GM18907 (cell line): ENCODE results near the gene ZSCAN5A.
"Not testable (repeated sequence)": the region's sequence is repeated elsewhere in the genome, so short reads cannot be mapped to it uniquely, and the experiment has no call there.

Experiments used
- ATAC-seq: cut with Tn5 transposase; IDR thresholded peaks from one replicate; pipeline ENCODE4 v1.9.1; 2021; ENCODE audit warnings: mild to moderate bottlenecking, moderate library complexity; ENCODE audit not compliant: unreplicated experiment

Gene ZSCAN5A

DNA sequence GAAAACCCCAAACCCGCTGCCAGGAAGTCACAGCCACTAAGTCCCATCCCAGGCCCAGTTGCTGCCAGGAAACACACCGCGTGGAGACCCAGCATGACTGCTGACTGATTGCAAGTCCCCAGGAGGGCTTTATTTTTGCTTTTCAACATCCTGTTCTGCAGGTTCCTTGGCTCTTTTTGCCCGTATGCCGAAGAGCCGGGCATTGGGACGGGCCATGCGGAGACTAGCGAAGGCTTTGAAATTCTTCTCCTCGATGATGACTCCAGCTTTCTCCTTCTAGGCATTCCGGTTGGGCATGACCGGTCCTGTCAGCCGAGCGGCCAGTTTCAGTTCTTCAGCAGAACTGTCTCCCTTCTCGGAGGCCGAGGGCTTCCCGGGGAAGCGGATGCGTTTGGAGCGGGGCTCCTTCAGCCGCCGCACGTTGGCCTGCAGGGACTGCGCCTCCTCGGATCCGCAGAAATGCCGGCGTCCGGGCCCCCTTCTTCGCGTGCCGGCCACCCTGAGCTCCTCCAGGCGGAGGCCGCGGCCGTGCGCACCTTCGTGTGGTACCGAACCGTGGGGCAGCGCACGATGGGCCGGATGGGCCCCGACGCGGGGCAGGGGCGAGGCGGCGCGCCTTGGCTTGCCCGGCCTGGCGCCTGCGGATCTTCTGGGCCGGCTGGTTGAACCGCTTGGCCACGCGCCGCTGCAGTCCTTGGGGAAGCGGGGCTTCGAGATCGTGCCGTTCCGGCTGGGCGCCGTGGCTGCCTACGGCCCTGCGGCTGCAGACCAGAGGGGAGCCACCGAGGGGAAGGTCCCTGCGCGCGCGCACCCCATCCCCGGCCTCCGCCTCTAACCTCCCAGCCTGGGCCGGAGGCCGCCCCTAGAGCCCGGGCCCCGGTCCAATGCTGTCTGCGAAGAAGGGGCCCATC is 97.3 kb downstream of the ZSCAN5A start:
- ATAC-seq = no peak

DNA sequence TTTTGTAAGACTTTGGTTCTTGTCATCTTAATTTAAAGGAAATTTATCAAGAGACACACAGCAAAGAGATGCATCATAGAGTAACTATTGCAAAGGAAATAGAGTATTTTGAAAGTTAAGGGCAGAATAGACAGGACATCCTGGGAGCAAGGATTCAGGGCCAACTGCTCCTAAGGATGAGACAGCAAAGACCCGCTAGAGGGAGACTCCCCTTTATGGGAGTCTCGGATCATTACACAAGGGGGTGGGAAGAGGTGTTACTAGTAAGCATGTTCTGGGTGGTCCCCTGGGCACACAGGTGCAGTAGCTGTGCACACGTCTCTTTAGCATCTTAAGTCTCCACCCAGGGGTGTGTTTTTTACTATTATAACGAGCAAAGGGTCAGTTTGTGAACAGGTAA is 102.9 kb downstream of the ZSCAN5A start:
- no peak for ATAC-seq

DNA sequence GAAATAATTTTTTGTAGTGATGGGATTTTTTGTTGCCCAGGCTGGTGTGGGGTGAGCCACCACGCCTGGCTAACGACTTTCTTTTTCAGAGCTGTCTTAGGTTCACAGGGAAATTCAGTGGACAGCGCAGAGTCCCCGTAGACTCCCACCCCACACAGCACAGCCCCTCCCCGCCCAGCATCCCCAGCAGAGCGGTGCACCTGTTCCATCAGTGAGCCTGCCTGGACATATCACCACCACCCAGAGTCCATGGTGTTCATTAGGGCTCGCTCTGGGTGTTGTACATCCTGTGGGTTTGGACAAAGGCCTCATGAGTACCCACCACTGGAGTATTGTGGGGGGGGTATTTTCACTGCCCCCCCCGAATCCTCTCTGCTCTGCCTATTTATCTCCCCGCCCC is 104.6 kb downstream of the ZSCAN5A start:
- not testable (repeated sequence) for ATAC-seq

DNA sequence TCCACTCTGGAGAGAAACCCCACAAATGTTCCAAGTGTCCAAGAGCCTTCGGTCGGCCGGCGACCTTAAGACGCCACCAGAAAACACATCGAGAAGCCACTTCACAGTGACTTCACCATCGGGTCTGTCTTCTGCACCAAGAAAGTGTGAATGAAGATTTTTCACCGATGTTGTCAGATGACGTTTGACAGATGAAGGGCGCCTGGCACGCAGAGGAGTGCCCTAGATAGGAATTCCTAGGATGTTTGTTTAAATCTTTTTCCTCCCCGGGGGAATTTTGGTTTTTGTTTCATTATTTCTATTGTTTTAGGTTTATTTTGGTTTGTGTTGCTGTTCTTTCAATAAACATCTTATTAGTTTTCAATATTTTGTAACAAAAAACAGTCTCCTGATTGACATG is 105.5 kb downstream of the ZSCAN5A start:
- no peak for ATAC-seq

DNA sequence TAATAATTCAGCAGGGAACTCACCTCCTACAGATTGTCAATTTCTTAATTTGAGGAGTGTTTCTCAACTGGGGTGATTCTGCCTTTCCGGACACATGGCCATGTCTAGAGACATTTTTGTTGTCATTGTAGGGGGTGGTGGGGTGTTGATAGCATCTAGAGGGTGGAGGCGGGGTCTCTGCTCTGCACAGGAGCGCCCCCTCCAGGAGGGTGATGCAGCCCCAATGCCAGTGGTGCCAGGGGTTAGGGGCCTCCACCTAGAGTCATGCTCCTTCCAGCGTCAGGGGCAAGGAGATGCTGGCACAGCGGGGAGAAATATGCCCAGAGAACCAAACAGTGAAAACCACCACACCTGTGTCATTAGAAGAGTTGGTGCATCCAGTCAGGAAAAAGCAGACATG is 107.1 kb downstream of the ZSCAN5A start:
- ATAC-seq = not testable (repeated sequence)

DNA sequence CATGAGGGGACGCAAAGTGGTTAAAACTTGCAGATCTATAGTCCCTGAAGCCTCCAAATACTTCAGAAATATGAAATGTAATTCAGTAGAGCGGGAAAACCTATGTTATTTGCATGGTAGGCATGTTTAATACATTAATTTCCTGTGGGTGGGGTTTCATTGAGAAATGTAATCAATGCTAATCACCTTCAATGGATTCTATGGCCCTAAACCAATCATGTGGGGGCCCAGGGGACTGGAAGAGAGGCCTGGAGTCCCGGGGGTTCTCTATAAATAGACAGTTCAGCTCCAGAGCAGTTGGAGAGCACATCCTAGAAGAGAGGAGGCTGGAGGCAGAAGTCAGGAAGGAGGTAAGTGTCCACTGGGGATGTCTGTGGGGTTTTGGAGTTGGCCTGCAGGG is 112.7 kb downstream of the ZSCAN5A start, which contains the start of gene ZSCAN5C:
ZSCAN5C (plus strand) TSS at position 301 of the 400 bp plus-strand sequence. CDS start 3,641 bp downstream, outside the sequence.
- ATAC-seq = no peak

DNA sequence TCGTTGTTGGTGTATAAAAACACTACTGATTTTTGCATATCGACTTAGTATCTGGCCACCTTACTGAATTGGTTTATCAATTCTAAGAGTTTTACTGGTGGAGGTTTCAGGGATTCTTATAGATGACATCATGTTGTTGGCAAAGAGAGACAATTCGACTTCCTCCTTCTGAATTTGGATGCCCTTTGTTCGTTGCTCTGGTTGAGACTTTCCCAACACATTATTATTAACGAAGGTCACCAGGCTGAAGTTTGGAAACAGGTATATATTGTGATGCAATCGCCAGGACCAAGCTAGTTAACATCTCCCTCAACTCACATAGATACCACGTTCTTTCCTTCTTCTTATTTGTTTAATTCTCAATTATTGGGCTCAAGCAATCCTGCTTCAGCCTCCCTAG is 115.0 kb downstream of the ZSCAN5A start:
- no peak for ATAC-seq

DNA sequence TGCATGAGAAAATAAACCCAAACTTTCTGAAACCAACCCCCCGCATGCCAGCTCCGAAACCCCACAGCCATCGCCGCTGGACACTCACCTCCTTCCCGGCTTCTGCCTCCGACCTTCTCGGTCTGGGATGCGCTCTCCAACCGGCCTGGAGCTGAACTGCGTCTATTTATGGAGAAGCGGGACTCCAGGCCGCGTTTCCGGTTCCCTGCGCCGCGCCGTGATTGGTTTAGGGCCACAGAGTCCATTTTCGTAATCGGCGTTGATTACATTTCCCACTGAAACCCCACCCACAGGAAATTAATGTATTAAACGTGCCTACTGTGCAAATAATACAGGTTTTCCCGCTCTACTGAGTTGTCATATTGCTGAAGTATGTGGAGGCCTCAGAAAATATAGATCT is 117.0 kb downstream of the ZSCAN5A start, which contains the start of gene ZSCAN5B:
ZSCAN5B (minus strand) TSS at position 138 of the 400 bp plus-strand sequence. CDS start 4,731 bp downstream, outside the sequence.
- ATAC-seq = not testable (repeated sequence)

DNA sequence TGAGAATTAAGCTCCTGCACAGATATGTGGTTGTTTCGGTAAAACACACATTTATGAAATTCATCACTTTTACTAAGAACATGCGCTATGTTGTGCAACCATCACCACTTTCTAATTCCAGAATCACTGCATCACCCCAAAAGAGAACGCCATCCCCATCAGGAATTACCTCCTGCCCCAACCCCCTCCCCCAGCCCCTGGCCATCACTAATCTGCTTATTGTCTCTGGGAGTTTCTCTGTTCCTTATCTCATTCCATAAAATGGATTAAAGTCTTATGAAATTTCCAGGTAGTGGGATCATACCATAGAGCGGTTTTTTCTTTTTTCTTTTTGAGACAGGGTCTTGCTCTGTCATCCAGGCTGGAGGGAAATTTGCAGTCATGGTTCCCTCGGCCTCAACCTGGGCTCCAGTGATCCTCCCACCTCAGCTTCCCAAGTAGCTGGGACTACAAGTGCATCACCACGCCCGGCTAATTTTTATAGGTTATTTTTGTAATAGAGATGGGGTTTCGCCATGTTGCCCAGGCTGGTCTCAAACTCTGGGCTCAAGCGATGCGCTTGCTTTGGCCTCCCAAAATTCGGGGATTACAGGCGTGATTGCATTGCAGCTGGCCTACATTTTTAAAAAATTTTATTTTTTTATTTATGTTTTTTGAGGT is 120.5 kb downstream of the ZSCAN5A start:
- no peak for ATAC-seq

DNA sequence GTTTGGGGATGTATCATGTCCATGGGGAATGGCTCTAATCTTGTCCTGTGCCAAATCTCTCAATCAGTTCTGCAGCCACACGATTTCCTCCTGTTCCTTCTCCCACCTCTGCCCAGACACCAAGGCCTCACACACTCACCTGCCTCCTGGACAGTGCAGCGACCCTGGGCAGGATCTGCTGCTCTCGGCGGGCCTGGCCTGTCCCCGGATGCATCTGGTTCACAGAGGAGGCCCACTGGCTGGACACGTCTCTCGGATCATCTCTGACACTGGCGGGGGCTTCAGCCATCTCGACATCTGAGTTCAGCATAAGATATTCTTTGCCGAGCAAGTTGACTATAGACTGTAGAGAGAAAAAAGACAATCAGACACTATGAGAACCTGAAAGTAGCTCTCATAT is 122.9 kb downstream of the ZSCAN5A start:
- ATAC-seq = no peak

DNA sequence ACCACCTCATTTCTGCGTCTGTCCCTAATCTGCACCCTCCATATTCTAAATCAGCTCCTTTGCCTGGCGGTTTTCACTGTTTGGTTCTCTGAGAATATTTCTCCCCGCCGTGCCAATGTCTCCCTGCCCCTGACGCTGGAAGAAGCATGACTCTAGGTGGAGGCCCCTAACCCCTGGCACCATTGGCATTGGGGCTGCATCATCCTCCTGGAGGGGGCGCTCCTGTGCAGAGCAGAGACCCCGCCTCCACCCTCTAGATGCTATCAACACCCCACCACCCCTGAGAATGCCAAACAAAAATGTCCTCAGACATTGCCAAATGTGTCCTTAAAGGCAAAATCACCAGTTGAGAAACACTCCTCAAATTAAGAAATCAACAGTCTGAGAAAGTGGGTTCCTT is 123.5 kb downstream of the ZSCAN5A start:
- no peak for ATAC-seq

DNA sequence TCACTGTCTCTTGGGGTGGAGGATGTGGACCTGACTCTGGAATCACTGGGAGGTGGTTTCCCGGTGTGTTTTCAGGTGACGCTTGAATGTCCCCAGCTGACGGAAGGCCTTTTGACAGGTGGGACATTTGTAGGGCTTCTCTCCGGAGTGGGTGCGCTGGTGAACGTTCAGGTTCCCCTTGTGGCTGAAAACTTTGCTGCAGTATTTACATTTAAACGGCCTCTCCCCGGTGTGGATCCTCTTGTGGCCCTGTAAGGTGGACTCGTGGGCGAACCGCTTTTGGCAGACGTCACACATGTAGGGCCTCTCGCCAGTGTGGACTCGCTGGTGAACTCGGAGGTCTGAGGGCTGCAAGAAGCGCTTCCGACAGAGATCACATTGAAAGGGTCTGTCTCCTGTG is 124.9 kb downstream of the ZSCAN5A start:
- ATAC-seq = no peak

DNA sequence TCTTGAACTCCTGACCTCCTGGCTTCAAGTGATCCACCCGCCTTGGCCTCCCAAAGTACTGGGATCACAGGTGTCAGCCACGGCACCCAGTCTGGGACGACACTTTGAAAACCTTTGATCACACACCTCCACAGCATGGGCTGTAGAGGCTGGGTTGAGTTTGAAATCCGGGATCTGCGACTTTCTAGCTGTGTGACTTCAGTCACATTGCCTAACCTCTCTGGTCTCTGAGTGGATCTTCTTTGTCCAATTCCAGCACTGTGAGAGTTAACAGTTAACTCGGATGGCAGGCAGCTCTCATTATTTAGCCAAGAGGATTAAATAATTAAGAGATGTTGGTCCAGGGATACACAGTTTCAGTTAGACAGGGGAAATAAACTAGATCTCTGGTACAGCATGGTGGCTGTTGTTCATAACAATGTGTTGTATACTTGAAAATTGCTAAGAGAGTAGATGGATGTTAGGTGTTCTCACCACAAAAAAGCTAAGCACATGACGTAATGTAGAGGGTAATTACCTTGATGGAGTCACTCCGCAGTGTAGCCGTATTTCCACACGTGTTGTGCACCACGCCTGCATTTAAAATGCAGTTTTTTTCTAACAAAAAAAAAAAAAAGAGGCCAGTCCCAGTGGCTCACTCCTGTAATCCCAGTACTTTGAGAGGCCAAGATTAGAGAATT is 136.9 kb downstream of the ZSCAN5A start:
- no peak for ATAC-seq

DNA sequence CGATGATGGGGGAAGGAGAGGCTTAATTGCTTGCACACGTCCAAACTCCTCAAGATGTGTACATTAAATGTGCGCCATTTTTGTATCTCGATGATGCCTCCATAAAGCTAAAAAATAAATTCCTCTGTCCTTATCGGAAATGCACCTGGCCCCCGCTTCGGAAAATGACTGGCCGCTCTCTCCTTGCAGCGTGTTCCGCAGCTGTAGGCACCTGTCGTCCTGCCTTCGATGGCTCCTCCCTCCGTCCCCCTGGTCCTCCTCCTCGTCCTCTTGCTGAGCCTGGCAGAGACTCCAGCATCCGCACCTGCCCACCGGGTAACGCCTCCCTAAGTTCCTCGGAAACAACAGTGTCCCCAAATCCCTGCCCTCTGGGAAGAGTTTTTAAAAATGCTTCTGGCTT is 137.8 kb downstream of the ZSCAN5A start:
- no peak for ATAC-seq

DNA sequence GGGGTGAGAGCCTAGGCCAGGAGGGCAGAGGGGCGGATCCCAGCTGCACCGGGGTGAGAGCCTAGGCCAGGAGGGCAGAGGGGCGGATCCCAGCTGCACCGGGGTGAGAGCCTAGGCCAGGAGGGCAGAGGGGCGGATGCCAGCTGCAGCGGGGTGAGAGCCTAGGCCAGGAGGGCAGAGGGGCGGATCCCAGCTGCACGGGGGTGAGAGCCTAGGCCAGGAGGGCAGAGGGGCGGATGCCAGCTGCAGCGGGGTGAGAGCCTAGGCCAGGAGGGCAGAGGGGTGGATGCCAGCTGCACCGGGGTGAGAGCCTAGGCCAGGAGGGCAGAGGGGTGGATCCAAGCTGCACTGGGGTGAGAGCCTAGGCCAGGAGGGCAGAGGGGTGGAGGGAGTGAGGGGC is 138.3 kb downstream of the ZSCAN5A start:
- not testable (repeated sequence) for ATAC-seq

DNA sequence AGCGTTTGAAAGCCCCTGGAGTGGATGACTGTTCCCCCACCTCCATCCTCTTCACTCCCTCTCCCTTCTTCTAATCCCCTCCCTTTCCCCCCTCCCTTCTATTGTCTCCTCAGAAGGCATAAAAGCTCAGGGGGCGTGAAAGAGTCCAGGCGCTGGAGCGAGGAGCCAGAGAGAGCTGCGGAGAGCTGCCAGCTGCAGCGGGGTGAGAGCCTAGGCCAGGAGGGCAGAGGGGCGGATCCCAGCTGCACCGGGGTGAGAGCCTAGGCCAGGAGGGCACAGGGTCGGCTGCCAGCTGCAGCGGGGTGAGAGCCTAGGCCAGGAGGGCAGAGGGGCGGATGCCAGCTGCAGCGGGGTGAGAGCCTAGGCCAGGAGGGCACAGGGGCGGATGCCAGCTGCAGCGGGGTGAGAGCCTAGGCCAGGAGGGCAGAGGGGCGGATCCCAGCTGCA is 138.8 kb downstream of the ZSCAN5A start, which contains the start of gene GALP:
GALP (plus strand) TSS at position 148 of the 447 bp plus-strand sequence. CDS start 1,101 bp downstream, outside the sequence.
- ATAC-seq = not testable (repeated sequence)

DNA sequence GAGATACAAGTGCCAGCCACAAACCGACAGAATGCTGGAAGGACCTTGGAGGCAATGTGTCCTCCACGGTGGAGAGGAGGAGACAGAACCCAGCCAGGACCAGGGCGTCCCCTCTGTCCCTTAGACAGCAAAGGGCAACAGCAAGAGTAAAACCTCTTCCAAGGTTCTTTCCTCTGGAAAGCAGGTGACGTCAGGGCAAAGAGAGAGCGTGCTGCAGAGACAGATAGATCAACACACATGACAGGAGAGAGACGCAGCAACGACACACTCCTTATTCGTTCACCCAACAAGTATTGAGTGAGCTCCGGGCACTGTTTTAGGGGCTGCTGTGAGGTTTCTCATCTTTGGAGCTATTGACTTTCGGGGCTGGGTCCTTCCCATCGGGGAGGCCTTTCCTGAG is 140.1 kb downstream of the ZSCAN5A start:
- no peak for ATAC-seq

DNA sequence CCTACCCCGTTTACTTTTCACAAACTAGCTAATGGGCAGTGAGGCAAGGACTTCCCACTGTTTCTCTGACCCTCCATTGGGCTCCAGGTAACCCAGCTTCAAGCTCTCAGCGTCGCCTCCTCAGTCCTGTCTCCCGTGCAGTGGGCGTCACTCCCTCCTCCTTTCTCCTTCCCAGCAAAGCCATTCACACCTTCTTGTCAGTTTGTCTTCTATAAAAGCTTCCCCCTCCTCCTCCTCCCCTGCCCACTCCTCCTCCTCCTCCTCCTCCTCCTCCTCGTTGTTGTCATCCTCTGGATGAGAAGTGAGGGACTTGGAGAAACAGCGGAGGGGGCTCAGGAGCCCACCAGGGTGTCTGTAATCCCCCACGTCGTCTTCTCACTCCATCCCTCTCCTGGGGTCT is 140.6 kb downstream of the ZSCAN5A start:
- ATAC-seq = no peak
